Stimulated activated CD8-positive, alpha-beta memory T cell treated with anti-CD3 and anti-CD28 coated beads, Interleukin-2, amount 100 ng/mL, for 1 hour (primary cell): ENCODE data around the gene FAM98A.

Experiments
- DNase-seq, 2 donors: peaks; one replicate each; pipeline ENCODE4 v3.0.0-alpha.2; 2020; ENCODE audit warnings: low read depth in 2 of 2

The FAM98A gene

DNA sequence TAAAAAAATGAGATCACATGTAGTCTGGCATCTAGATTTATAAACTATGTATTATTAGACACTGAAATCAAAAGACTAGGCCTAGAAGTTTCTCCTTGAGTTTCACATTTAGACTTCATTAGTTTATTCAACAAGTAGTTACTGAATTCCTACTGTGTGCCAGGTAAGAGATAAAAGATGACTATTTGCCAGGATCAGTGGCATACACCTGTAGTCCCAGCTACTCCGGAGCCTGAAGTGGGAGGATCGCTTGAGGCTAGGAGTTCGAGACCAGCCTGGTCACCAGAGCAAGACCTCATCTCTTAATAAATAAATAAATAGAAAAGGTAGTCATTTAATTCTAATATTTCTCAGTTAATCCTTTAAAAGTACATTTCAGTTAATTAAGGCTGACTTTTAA is 2.1 kb downstream of the FAM98A start:
- no peak for DNase-seq

DNA sequence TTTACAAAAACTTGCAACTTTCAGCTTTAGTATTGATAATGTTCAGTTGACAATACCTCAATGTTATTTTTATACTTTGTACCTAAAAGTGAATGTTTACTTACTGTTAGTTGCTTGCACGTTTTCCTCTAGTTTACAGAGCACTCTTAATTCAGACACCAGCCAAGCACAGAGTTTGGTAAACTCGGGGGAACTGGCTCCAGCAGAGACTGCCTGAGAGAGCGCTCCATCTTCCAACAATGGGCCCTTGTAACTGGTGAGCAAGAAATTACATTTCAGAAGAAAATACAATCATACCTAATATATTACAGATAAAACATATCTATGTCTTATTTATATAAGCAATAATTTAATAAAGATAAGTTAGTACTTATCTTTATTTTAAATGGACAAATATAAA is 3.7 kb downstream of the FAM98A start:
- no peak for DNase-seq

DNA sequence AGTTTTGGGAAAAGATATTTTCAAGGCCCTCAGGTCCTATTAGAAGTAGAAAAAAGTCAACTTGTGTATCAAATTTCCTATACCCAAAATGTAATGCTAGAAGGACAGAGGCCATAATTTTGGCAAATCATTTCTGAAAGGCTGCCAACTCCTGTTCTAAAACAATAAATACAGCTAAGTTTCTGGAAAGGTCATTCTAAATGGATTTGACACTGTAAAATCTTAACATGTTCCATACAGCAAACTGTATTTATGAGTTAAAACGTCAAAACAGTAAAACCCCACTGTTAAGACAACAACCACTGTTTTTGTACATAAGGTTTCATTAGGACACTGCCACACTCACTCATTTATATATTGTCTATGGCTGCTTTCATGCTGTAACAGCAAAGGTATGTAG is 9.7 kb downstream of the FAM98A start:
- DNase-seq: no peak

DNA sequence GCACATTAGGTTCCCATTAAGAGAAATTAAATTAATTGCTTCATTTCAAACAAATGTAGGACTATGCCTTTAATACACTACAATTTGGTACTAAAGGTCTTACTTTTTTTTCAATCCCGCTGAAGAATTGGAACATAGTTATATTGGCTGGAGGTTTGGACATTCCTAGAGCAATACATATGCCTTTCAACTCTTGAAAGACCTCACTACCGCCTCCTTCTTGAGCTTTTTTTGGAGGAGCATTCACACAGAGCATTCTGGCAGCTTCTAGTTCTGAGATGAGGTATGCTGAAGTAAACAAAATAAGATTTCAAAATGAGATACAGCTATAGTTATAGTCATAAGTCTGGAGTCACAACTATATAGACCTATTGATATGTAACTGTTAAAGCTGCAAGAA is 10.9 kb downstream of the FAM98A start:
- no peak for DNase-seq

DNA sequence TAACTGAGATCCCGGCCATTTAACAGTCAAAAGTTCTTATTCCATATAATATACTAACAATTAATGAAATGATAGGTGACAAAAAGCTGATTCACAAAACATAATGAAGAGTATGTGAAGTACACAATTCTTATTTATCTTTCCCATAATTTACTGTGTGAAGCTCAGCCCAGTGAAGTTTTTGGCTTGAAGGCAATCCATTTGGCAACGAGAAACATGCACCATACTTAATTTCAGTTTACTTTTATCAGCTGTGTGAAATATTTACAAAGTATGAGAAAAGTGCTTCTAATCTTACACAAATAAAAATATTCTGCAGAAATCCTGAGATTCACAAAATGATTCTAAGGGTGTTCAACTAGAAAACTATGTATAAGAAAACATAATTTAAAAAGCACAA is 12.3 kb downstream of the FAM98A start:
- no peak for DNase-seq

DNA sequence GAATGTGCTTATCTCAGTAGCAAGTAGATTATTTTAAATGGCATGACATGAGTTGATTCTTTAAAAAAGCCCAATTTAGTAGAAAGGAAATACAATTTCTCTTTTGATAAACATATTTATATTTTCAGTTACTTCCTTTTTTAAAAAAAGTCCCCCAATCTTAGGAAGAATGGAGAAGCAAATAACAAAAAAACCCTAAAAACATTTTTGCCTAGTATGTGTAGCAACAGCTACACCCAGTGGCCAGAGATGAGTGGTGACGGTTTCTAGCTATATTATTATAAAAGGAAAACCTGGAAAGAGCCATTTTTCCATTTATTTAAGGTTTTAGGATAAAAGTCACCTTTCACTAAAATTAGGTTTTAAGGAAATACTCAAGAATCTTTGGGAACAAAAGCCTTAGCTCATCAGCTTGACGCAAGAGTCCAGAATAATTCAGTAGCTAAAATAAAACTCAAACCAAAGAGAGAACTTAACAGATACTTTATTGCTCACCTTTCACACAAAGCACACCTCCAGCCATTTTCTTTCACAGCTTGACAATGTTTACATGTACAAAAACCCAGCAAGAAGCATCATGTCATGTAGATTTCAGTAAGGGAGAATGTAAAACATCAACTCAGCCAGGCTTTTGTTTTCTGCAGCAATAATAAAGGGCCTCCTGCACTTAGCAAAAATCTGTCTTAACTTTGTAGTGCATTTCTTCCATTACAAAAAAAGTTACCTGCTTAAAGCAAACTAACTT is 15.7 kb downstream of the FAM98A start:
- DNase-seq: no peak

DNA sequence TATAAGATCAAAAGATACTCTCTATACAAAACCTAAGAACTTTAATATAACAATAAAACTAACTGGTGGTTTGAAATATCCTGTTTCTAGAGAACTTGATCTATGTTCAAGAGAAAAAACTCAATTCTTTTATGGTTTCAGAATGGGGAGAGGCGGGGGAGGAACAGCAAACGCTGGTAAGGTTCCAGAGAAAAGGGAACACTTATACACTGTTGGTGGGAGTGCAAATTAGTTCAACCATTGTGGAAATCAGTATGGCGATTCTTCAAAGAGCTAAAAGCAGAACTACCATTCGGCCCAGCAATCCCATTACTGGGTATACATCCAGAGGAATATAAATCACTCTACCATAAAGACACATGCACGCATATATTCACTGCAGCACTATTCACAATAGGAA is 17.2 kb downstream of the FAM98A start:
- no peak for DNase-seq

DNA sequence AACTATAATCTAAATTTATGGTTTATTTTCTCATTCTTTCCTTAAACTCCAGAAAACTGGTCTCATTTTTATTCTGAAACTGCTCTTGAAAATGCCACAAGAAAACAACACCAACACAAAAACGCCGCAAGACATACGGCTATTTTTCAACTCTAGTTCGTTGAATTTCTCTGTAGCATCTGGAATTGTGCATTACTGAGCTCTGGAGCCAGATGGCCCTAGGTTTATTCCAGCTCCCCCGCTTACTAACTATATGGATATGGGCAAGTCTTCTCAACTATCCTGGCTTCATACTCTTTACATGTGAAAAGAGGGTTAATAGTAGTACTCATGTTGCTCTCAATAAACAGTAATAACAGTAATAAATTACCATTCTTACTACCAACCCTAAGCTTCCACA is 19.9 kb downstream of the FAM98A start:
- DNase-seq: no peak

DNA sequence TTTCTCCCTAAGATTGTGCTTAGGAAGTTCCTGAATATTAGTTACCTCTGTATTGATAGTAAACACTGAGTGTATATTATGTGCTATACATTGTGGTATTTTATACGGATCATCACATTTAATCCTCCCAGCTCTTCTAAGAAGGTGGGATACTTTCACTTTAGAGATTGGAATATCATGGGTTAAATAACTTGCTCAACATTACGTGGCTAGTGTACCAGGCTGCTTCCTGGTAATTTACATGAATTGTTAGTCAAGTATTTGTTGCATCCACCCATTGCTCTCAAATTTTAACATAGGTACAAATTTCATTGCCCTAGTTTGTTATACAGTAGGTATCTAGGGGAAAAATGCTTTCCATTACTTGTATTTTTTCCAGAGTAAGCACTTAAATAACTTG is 21.4 kb downstream of the FAM98A start:
- no peak for DNase-seq

DNA sequence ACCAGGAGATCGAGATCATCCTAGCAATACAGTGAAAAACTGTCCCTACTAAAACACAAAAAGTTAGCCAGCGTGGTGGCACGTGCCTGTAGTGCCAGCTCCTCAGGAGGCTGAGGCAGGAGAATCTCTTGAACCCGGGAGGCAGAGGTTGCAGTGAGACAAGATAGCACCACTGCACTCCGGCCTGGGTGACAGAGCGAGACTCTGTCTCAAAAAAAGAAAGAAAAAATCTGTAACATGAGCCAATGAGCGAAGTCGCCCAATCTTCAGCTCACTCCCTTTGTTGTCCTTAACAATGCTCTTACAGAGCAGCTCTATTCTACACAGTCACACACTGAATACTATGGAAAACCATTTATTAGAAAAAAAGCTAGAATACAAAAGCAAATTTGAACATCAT is 22.0 kb downstream of the FAM98A start:
- DNase-seq: no peak

DNA sequence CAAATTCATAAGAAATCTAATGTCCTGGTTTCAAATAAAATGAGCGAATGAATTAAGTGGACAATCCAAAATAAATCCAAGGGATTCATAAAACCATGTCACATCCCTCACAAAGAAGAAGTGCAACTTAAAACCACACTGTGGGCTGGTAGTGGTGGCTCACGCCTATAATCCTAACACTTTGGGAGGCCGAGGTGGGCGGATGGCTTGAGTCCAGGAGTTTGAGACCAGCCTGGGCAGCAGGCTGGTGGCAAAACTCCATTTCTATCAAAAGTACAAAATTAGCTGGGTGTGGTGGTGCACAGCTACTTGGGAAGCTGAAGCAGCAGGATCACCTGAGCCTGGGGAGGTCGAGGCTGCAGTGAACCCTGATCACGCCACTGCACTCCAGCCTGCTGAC is 25.4 kb downstream of the FAM98A start:
- no peak for DNase-seq

DNA sequence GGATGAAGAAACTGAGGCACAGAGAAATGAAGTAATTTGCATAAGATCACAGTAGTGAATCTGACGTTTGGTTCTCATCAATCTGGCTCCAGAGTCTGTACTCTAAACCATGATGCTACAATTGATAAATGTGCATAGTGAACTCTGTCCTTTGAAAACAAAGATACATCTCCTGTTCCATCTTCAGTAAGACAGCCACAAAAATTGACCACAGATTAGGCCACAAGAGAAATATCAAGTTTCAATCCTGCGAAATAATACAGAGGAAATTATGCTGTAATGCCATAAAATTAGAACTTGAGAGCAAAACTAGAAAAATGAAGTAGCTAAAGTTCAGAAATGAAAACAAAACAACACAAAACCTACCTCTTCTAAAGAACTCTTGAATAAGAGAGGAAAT is 28.4 kb downstream of the FAM98A start:
- no peak for DNase-seq

DNA sequence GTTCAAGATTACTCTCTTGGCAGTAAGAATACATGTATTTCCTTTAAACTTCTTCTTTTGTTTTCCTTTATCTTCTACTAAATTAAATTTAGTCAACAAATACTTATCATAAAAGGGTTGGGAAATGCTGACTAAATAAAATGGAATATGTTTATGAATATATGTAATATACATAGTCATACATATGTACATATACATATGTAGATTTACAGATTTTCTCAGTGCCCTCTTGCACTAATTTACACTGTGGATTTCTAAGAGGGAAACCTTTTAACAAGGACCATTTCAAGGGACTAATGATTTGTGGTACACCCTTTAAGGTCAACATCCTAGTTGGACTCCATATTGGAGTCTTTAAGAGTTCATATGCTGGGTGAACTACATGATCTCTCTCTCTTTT is 37.2 kb downstream of the FAM98A start:
- no peak for DNase-seq

DNA sequence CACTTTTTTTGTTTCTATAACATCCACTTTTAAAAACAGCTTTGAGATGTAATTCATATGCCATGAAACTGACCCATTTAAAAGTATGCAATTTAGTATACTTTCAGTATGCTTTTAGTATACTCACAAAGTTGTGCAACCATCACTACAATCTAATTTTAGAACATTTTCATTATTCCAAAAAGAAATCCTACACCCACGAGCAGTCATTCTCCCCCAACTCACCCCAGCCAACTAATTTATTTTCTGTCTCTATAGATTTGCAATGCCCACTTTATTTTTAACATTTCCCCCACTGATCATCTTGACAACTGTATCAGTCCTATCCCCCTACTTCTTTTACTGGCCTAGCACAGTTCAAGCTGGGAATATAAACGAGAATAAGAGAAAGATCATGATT is 39.1 kb downstream of the FAM98A start:
- no peak for DNase-seq

DNA sequence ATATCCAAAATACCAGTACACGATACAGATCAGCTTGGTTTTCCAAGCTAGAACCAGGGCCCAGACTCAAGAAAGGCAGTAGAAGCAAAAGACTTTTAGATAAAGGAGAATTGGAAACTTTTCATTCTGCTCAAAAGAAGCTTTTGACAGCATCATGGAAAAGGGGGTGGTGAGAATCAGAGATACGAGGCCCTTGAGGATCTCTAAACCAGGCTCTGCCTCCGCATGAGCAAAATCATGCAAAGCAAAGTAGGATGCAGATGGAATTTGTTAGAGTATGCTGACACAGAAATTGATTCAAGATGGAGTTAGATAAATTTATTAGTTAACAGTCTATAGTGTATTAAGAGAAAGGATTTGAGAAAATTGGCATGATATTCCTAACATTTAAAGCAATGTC is 39.8 kb downstream of the FAM98A start:
- no peak for DNase-seq

DNA sequence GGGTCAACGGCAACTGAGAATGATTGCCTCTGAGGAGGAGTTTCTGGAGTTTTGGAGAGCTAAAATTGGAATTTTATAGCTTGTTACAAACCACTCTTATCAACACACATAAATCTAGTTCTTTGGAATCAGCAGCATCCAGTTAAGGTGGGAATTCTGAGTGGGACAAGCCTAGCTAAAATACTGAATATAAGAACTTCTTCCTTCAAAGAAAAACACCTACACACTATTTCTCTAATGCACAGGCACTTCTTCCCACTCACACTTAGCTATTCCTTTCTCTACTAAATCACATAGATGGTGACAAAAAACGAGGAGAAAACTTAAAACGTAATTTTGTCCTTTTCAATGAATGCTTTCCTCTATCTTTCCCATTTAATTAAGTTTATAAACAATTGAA is 43.4 kb downstream of the FAM98A start:
- DNase-seq: no peak

DNA sequence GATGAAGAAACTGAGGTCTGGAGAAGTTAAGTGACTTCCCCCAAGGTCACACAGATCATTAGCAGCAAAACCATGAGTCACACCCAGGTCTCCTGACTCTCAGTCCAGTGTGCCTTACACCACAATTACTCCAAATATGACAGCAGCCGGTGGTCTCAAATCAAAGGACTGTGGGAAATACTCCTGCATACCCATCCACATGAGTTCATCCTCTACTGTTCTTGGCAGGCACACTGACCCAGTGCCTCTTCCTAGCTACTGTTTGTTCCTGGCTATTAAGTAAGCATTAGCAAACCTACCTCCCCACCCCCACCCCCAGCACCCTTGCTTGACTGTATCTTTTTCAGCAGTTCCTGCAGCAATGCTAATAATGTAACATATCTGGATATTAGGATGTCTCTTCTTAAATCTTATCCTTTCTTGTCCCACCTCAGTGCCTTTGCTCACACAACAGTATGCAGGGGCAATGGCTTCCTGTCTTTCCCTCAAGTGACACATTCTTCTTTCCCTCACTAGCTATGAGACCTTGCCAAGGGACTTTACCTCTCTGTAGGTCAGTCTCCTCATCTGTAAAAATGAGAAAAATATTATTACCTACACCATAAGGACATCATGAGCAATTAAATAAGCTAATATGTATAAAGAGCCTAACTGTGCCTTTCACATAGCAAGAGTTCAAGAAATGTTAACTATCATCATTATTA is 46.2 kb downstream of the FAM98A start:
- DNase-seq: no peak

DNA sequence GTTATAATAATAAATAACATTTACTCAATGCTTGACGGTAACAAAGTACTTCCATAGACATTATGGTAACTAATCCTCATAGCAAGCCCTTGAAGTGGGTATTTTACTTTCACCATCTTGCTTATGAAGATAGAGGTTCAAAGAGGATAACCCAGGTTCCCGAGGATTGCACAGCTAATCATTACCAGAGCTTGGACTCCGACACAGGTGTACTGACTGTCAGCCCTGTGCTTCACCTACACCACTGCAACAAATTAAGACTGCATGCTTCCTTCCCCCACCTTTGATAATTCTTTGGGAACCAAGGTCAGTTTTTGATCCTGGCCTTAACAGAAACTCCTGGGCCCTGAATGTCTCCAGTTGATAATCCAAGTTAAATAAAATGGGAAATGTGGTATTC is 48.9 kb downstream of the FAM98A start:
- no peak for DNase-seq

DNA sequence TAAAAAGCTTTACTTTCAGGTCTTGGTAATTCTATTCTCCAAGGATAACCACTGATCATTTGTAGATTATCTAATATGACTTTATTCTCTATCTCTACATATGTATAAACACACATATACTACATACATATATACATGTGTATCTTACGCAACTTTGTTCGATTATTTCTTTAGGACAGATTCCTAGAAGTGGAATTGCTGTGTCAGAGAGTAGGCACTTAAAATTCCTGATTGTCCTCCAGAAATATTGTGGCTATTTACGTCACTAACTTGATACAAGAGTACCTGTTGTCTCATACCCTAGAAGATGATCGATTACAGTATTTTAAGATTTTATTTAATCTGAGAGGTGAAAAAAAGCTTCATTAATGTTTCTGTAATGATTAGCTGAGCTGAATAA is 57.9 kb downstream of the FAM98A start:
- no peak for DNase-seq

DNA sequence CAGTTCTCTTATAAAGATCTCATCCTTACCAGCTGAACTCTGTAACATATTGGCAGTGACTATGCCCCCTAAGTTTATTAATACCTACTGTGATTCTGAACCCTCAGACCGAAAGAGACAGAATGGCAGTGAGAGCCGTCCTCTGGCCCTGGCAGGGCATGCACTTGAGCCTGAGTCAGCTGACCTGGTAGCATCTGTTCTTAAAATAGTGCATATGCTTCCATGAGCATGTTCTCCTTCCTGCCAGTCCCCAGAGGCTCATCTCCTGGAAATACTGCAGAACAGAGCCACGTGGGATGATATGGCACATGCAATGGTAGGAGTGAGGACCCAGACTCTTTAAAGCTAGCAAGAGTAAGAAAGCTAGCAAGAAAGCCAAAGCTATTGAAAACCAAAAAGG is 63.7 kb downstream of the FAM98A start:
- no peak for DNase-seq
